ENCODE data around the gene NKX2-4.

GRCh38 chr20:21353236-21353635, 44.1 kb downstream of the NKX2-4 start:
- no peak for TF ChIP-seq SP1 (IDR thresholded peaks at IDR 0.05)
- TF ChIP-seq SUZ12 (IDR thresholded peaks at IDR 0.05) = no peak
- TF ChIP-seq ELF4 (IDR thresholded peaks at IDR 0.05) = no peak
- TF ChIP-seq ZNF384 (IDR thresholded peaks at IDR 0.05) = no peak
- TF ChIP-seq FOXK2 (IDR thresholded peaks at IDR 0.05) = no peak
- TF ChIP-seq TARDBP (IDR thresholded peaks at IDR 0.05) = no peak
- no peak for TF ChIP-seq HDGF (IDR thresholded peaks at IDR 0.05; ENCODE audit: borderline replicate concordance)
- no peak for TF ChIP-seq L3MBTL2 (conservative IDR thresholded peaks at IDR 0.05)
- TF ChIP-seq FOXM1 (IDR thresholded peaks at IDR 0.05; ENCODE audit: borderline replicate concordance) = no peak
